NOMO-1 treated with DMSO at 0.1 percent for 48 hours (cell line): ENCODE measurements around the gene ATP5MC2.
"Not testable (repeated sequence)": the region's sequence is repeated elsewhere in the genome, so short reads cannot be mapped to it uniquely, and the experiment has no call there.

ENCODE experiments used
- DNase-seq: peaks from one replicate; lab custom pipeline; 2025; ENCODE audit not compliant: unreplicated experiment; lab: John Stamatoyannopoulos, UW

ATP5MC2 gene

GRCh38 chr12:53695152-53696145 lies 19.6 kb upstream of the ATP5MC2 start:
- DNase-seq = no peak

- DNase-seq = no peak
These were observed 18.9 kb upstream of the ATP5MC2 start for GRCh38 chr12:53694756-53695151.

- no peak for DNase-seq
These were observed 12.3 kb upstream of the ATP5MC2 start for GRCh38 chr12:53688134-53688533.

GRCh38 chr12:53686436-53686835 lies 10.6 kb upstream of the ATP5MC2 start:
- no peak for DNase-seq

GRCh38 chr12:53684654-53685220 lies 8.9 kb upstream of the ATP5MC2 start:
- DNase-seq = no peak

GRCh38 chr12:53683983-53684382 lies 8.1 kb upstream of the ATP5MC2 start:
- no peak for DNase-seq

GRCh38 chr12:53683494-53683893 lies 7.6 kb upstream of the ATP5MC2 start:
- no peak for DNase-seq

GRCh38 chr12:53680061-53680460 lies 4.2 kb upstream of the ATP5MC2 start:
- not testable (repeated sequence) for DNase-seq

- no peak for DNase-seq
These were observed 1.9 kb upstream of the ATP5MC2 start for GRCh38 chr12:53677800-53678148.

- no peak for DNase-seq
These were observed 1.3 kb upstream of the ATP5MC2 start for GRCh38 chr12:53677016-53677799.

- DNase-seq = no peak
These were observed 753 bp upstream of the ATP5MC2 start for GRCh38 chr12:53676656-53677015.

GRCh38 chr12:53674977-53675700 lies 744 bp downstream of the ATP5MC2 start:
- DNase-seq = no peak

- DNase-seq = no peak
These were observed 4.9 kb downstream of the ATP5MC2 start for GRCh38 chr12:53670971-53671370.

GRCh38 chr12:53670308-53670707 lies 5.6 kb downstream of the ATP5MC2 start:
- DNase-seq = no peak

- no peak for DNase-seq
These were observed 8.8 kb downstream of the ATP5MC2 start for GRCh38 chr12:53667080-53667479.

GRCh38 chr12:53664936-53665335 lies 10.9 kb downstream of the ATP5MC2 start:
- DNase-seq = no peak

GRCh38 chr12:53664191-53664590 lies 11.7 kb downstream of the ATP5MC2 start:
- DNase-seq = no peak

- DNase-seq = no peak
These were observed 15.8 kb downstream of the ATP5MC2 start for GRCh38 chr12:53660041-53660440.

- DNase-seq = no peak
These were observed 16.3 kb downstream of the ATP5MC2 start for GRCh38 chr12:53659571-53659981.

- no peak for DNase-seq
These were observed 16.8 kb downstream of the ATP5MC2 start for GRCh38 chr12:53659011-53659551.

GRCh38 chr12:53657041-53657440 lies 18.8 kb downstream of the ATP5MC2 start:
- DNase-seq = no peak
